Suprapubic skin (tissue), 4 donors: Measurements from ENCODE around the gene SLA2. TPM values are rescaled to one million over a fixed set of nuclear protein-coding genes. Genes with fewer than 3 reads are reported as not detected.
A peak's percentile ranks its signal among the peaks of the same experiment; 100 is the strongest.
"Not testable (repeated sequence)": the region's sequence is repeated elsewhere in the genome, so short reads cannot be mapped to it uniquely, and the experiment has no call there.

Experiments
- DNase-seq, 2 donors: peaks; one replicate each; pipeline ENCODE4 v3.0.0-alpha.2; 2019; ENCODE audit warnings: low spot score in 2 of 2
- H3K27ac ChIP-seq: fragments of 200-600 bp; sonication (generic); one replicate; pipeline ENCODE4 v1.5.1; 2019
- H3K27me3 ChIP-seq: fragments of 200-600 bp; sonication (generic); one replicate; pipeline ENCODE4 v1.5.1; 2019
- H3K36me3 ChIP-seq: fragments of 200-600 bp; sonication (generic); one replicate; pipeline ENCODE4 v1.5.1; 2019
- H3K4me1 ChIP-seq: fragments of 200-600 bp; sonication (generic); one replicate; pipeline ENCODE4 v1.5.1; 2019
- H3K4me3 ChIP-seq: fragments of 200-600 bp; sonication (generic); one replicate; pipeline ENCODE4 v1.5.1; 2019; ENCODE audit warnings: mild to moderate bottlenecking
- H3K9me3 ChIP-seq: fragments of 200-600 bp; sonication (generic); one replicate; pipeline ENCODE4 v1.5.1; 2019
- EP300 ChIP-seq: sonication (generic); formaldehyde crosslinking; IDR thresholded peaks from one replicate; pipeline ENCODE4 v1.6.1; 2017; ENCODE audit warnings: antibody characterized with exemption
- POLR2A ChIP-seq, 2 donors: fragments of 450-650 bp; IDR thresholded peaks; one replicate each; pipeline ENCODE4 v1.6.1; 2017; ENCODE audit warnings: antibody characterized with exemption in 2 of 2, mild to moderate bottlenecking in 2 of 2, moderate library complexity in 2 of 2
- POLR2AphosphoS5 ChIP-seq, 3 donors: sonication (generic); formaldehyde crosslinking; IDR thresholded peaks; one replicate each; pipeline ENCODE4 v1.6.1; 2017; ENCODE audit warnings: antibody characterized with exemption in 3 of 3
- WGBS: methylation state at CpG from one replicate; pipeline ENCODE4 v1.1.5; 2018; 5-methylcytosine and 5-hydroxymethylcytosine counted together
- total RNA-seq, 4 donors: library from RNA; depleted of rRNA; stranded (reverse); fragments of >200 nt; gene quantifications; one replicate each; pipeline ENCODE4 v1.1.0, GENCODE V29; 2016
- TF ChIP-seq, protein P1 (sequence below), 2 donors: fragments of 200-600 bp in 1 of 2; fragments of 450-650 bp in 1 of 2; sonication (generic) in 1 of 2; IDR thresholded peaks; one replicate each; pipeline ENCODE4 v1.5.1; 2016 to 2019; ENCODE audit warnings: antibody characterized with exemption in 2 of 2, mild to moderate bottlenecking in 1 of 2, moderate library complexity in 1 of 2

SLA2 gene
- total RNA-seq, 4 donors from 2014 or later: 0.30 to 0.97 TPM; not detected in 2

- Histone ChIP-seq H3K27ac (peak overlapping the region; percentile 89), H3K36me3 (no peaks in the 10 kb centered on the region), H3K27me3 (no peaks in the 10 kb centered on the region), H3K4me1 (peaks cover 36% of the 10 kb centered on the region), H3K4me3 (peak overlapping the region; percentile 85), H3K9me3 (no peaks in the 10 kb centered on the region)
- DNase-seq: no peak
- WGBS: 17% methylated on average over 8 of the region's 20 CpGs
- TF ChIP-seq POLR2AphosphoS5 (IDR thresholded peaks at IDR 0.05) (no peak), EP300 (no peak), POLR2A (IDR thresholded peaks at IDR 0.05) (no peak)
- TF ChIP-seq, protein P1, sequence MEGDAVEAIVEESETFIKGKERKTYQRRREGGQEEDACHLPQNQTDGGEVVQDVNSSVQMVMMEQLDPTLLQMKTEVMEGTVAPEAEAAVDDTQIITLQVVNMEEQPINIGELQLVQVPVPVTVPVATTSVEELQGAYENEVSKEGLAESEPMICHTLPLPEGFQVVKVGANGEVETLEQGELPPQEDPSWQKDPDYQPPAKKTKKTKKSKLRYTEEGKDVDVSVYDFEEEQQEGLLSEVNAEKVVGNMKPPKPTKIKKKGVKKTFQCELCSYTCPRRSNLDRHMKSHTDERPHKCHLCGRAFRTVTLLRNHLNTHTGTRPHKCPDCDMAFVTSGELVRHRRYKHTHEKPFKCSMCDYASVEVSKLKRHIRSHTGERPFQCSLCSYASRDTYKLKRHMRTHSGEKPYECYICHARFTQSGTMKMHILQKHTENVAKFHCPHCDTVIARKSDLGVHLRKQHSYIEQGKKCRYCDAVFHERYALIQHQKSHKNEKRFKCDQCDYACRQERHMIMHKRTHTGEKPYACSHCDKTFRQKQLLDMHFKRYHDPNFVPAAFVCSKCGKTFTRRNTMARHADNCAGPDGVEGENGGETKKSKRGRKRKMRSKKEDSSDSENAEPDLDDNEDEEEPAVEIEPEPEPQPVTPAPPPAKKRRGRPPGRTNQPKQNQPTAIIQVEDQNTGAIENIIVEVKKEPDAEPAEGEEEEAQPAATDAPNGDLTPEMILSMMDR (IDR thresholded peaks at IDR 0.05): no peak
Measured at GRCh38 chr20:36572701-36573102, 73.3 kb downstream of the SLA2 start.

DNA sequence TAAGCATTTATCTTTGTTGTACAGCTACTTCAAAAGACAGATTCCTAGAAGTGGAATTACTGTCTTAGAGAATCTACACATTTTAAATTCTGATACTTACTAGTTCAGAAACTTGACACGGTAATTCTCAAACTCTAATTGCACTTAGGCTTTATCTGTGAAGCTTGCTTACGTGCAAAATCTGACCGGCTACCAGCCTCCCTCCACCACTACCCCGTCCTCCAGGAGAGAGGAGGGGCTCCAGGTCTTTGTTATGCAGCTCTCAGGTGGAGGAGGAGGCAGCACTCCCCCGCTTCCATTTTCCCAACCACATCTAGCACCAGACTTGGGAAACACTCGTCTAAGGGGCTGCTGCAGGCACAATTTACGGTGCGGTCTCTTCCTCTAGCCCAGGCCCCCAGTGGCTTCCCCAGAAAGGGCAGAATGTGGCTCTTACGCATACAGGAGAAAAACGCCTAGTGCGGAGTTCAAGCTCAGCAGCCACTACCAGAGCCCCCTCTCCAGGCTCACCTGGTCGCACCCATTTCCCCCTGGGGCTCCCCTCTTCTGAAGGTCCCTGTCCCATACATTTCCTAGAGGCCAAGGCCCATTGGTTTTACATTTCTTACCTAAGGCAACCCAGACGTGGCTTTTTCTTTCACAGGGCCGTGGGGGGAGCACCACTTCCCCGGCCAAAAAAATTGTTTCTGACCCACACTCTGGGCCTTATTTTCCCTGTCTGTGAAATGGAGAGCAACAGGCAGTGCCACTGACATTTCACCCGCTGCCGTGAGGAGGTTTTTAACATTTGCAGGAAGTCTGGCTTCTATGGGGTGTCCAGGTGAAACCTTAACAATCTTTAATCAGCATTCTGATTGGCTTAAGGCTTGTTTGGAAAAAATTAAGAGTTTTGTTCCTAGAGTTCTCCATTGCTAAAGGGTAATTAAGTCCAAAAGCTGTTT, 74.2 kb downstream of the SLA2 start:
- no peaks in the 10 kb centered on the region for H3K9me3 ChIP-seq
- WGBS: 70% methylated on average over 17 of the region's 17 CpGs
- no peaks in the 10 kb centered on the region for H3K36me3 ChIP-seq
- peak overlapping the region; percentile 89 for H3K27ac ChIP-seq
- H3K4me3 ChIP-seq: no peak overlapping the region
- TF ChIP-seq POLR2AphosphoS5 (IDR thresholded peaks at IDR 0.05) (no peak), POLR2A (IDR thresholded peaks at IDR 0.05) (no peak), EP300 (no peak)
- TF ChIP-seq, protein P1 (IDR thresholded peaks at IDR 0.05): no peak
- H3K4me1 ChIP-seq: peaks cover 36% of the 10 kb centered on the region
- no peak for DNase-seq
- H3K27me3 ChIP-seq: no peaks in the 10 kb centered on the region

DNA sequence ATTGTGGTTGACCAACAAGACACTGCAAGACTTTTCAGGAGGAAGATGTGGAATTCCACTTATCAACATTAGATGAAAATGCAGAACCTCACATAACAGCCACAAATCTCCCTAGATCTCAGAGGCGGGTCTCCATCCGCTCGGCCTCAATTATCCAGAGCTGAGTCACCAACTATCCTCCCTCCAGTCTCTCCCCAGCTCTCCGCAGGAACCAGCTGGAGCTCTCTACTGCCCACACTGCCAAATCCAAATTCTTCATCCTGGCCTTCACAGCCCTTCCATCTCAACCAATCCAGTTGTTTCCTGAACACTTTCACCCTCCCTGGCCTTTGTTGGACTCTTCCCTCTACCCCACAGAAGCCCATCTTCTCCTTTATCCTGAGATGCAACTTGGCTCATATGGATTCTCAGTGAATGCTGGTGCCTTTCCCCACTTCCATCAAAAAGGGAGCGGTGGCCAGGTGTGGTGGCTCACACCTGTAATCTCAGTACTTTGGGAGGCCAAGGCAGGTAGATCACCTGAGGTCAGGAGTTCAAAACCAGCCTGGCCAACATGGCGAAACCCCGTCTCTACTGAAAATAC, 76.1 kb downstream of the SLA2 start:
- Histone ChIP-seq H3K9me3 (no peaks in the 10 kb centered on the region), H3K4me1 (peaks cover 26% of the 10 kb centered on the region), H3K4me3 (no peak overlapping the region), H3K27me3 (no peaks in the 10 kb centered on the region), H3K27ac (no peak overlapping the region), H3K36me3 (no peaks in the 10 kb centered on the region)
- 44% methylated on average over 7 of the region's 7 CpGs for WGBS
- no peak for TF ChIP-seq POLR2A (IDR thresholded peaks at IDR 0.05)
- TF ChIP-seq, protein P1 (IDR thresholded peaks at IDR 0.05): no peak
- TF ChIP-seq POLR2AphosphoS5 (IDR thresholded peaks at IDR 0.05): no peak
- TF ChIP-seq EP300: no peak
- DNase-seq: no peak

GRCh38 chr20:36565520-36565919, 80.5 kb downstream of the SLA2 start:
- peaks cover 3% of the 10 kb centered on the region for H3K4me1 ChIP-seq
- TF ChIP-seq POLR2A (IDR thresholded peaks at IDR 0.05): no peak
- no peak for TF ChIP-seq POLR2AphosphoS5 (IDR thresholded peaks at IDR 0.05)
- TF ChIP-seq, protein P1 (IDR thresholded peaks at IDR 0.05): no peak
- H3K36me3 ChIP-seq: no peaks in the 10 kb centered on the region
- no peak overlapping the region for H3K4me3 ChIP-seq
- H3K27ac ChIP-seq: no peak overlapping the region
- H3K9me3 ChIP-seq: no peaks in the 10 kb centered on the region
- no peak for DNase-seq
- H3K27me3 ChIP-seq: no peaks in the 10 kb centered on the region
- 96% methylated on average over 3 of the region's 3 CpGs for WGBS

DNA sequence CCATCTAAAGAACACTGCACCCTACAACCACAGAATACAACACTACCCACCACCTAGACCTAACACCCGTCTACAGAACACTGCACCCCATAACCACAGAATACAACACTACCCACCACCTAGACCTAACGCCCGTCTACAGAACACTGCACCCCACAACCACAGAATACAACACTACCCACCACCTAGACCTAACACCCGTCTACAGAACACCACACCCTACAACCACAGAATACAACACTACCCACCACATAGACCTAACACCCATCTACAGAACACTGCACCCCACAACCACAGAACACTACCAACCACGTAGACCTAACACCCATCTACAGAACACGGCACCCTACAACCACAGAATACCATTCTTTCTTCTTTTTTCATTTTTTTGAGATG, 81.3 kb downstream of the SLA2 start:
- WGBS: 91% methylated on average over 6 of the region's 6 CpGs
- H3K36me3 ChIP-seq, H3K27ac ChIP-seq, H3K9me3 ChIP-seq, H3K27me3 ChIP-seq, DNase-seq, H3K4me3 ChIP-seq, H3K4me1 ChIP-seq: not testable (repeated sequence)

DNA sequence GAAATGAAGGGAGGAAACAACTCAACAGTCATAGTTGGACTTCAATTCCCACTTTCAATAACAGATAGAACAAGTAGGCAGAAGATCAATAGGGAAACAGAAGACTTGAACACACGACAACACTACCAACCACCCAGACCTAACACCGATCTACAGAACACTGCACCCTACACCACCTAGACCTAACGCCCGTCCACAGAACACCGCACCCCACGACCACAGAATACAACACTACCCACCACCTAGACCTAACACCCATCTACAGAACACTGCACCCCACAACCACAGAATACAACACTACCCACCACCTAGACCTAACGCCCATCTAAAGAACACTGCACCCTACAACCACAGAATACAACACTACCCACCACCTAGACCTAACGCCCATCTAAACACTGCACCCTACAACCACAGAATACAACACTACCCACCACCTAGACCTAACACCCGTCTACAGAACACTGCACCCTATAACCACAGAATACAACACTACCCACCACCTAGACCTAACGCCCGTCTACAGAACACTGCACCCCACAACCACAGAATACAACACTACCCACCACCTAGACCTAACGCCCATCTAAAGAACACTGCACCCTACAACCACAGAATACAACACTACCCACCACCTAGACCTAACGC, 81.8 kb downstream of the SLA2 start:
- H3K27ac ChIP-seq, H3K4me3 ChIP-seq, H3K4me1 ChIP-seq, H3K36me3 ChIP-seq, H3K27me3 ChIP-seq, H3K9me3 ChIP-seq, DNase-seq: not testable (repeated sequence)
- 96% methylated on average over 13 of the region's 13 CpGs for WGBS
